GM12801 (cell line): ENCODE results near the gene TOM1L2.

Experiments used
- CTCF ChIP-seq: IDR thresholded peaks from one replicate; pipeline ENCODE4 v1.5.1; 2011; ENCODE audit warnings: control low read depth; ENCODE audit not compliant: insufficient read length; ENCODE audit errors: extremely low read depth

Gene TOM1L2

GRCh38 chr17:17834974-17835373 lies 137.2 kb downstream of the TOM1L2 start:
- no peak for TF ChIP-seq CTCF

- no peak for TF ChIP-seq CTCF
Measured at GRCh38 chr17:17833658-17834357, 138.4 kb downstream of the TOM1L2 start.

GRCh38 chr17:17832032-17832363 lies 140.2 kb downstream of the TOM1L2 start:
- no peak for TF ChIP-seq CTCF

- no peak for TF ChIP-seq CTCF
Measured at GRCh38 chr17:17831208-17832031, 140.8 kb downstream of the TOM1L2 start.

- TF ChIP-seq CTCF, result no peak
Measured at GRCh38 chr17:17830740-17831207, 141.4 kb downstream of the TOM1L2 start.

- TF ChIP-seq CTCF, result no peak
Measured at GRCh38 chr17:17830269-17830567, 142.0 kb downstream of the TOM1L2 start.

GRCh38 chr17:17827826-17828621 lies 144.2 kb downstream of the TOM1L2 start:
- no peak for TF ChIP-seq CTCF
